HG02571 (cell line): ENCODE data around the gene DENND4C.
"Not testable (repeated sequence)": the region's sequence is repeated elsewhere in the genome, so short reads cannot be mapped to it uniquely, and the experiment has no call there.

ENCODE experiments used
- ATAC-seq: cut with Tn5 transposase; IDR thresholded peaks from one replicate; pipeline ENCODE4 v1.9.1; 2021; ENCODE audit warnings: mild to moderate bottlenecking, moderate library complexity; ENCODE audit not compliant: unreplicated experiment

DENND4C gene

DNA sequence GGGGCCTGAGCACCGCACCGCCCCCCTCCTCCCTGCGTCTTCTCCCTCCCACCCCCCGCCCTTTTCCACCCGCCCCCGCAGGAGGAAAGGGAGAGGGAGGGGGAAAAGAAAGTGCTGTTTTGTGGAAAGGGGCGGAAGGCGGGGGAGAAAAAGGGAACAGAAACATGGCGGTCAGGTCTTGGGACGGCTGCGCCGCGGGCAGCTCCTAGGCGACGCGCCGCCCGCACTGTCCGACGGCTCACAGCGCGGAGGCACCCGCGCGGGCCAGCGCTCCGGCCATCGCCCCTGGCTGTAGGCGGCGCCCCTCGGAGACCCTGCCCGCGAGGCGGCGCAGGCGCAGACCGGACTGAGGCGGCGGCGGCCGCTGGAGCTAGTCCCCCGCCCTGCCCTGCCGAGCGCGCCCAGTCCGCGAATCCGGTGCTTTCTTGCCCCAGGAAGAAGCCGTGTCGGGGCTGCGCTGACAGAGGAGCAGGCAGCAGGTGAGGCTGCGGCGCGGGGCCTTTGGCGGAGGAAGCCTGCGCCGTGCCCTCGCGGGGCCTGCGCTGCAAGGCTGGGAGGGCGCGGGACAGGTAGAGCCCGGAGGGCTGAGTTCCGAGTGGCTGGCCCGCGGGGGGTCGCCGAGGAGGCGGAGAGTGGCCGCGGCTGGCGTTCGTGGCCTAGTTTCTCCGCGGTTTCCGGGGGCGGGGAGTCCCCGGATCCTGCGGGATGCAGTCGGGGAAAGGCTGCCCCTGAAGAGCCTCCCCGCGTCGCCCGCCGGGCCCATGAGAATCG lies at the start of gene DENND4C:
Gene DENND4C, plus strand, starts transcription at position 339 of the 771 bp plus-strand sequence. CDS start 45,482 bp downstream, outside the sequence.
- peak; percentile 72 for ATAC-seq

DNA sequence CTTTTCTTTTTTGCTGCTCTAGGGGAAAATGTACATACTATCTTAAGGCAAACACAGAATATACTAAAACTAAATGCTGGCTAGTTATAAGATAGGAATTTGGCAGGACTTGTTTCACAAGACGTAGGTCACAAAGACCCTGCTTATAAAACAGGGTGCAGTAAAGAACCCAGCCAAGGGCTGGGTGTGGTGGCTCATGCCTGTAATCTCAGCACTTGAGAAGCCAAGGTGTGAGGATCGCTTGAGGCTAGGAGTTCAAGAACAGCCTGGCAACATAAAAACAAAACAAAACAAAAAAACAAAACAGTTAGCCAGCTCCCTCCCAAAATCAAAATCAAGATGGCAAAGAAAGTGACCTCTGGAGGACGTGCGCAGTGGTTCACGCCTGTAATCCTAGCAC lies 49.5 kb upstream of the DENND4C start:
- no peak for ATAC-seq

- ATAC-seq, result no peak
Observed at GRCh38 chr9:19181561-19181960, 48.9 kb upstream of the DENND4C start.

GRCh38 chr9:19184144-19184917 lies 46.2 kb upstream of the DENND4C start:
- ATAC-seq, result peak; percentile 99

DNA sequence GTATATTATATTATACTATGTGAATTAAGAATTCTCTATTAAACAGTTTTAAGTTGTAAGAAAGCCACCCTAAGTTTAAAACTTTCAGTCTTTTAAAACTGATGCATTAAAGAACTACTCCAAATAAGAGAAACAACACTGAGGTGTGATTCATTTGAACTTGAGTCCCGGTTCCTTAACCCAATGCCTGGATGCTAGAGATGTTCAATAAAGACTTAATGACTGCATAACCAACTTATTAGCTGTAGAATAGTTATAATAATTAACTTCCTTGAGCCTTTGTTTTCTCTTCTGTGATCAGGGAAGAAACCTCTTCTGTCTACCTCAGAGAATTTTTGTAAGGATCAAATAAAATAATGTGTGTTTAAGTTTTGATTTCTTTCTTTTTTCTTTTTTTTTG lies 45.3 kb upstream of the DENND4C start:
- ATAC-seq, result no peak

DNA sequence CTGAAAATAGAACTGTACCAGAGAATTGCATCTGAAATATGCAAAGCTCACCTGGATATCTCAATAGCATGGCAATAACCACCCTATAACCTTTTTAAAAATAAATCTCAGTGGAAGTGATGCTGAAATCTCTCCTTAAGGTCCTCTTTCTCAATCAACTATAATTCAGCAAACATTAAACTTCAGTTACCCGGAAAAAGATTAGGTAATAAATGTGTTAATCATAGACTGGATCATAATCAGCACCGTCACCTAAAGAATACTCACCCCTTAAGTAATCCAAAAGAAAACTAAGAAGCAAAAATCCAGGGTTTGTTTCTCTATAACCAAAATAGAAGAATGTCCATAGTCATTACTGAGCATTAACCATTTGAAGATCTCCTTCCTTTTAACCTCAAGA lies 44.3 kb upstream of the DENND4C start:
- no peak for ATAC-seq

DNA sequence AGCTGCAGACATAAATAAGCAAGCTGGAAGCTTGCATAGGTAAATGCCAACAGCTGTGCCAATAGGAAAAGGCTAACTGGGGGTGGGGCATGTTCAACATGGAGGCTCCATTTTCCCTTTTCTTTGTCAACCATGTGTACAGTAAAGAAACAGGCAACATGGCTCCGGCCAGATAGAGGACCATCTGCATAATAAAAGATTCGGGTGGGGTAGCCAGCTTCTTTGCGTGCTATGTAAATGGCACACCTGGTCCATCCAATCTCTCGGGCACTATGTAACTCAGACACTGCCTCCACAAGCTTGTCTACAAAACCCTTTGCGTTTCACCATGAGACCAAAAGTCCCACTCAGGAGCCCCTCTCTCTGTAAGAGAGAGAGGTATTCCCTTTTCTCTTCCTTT lies 41.7 kb upstream of the DENND4C start:
- ATAC-seq, result no peak

- no peak for ATAC-seq
Observed at GRCh38 chr9:19192202-19193028, 38.1 kb upstream of the DENND4C start.

GRCh38 chr9:19193029-19193324 lies 37.5 kb upstream of the DENND4C start:
- no peak for ATAC-seq

DNA sequence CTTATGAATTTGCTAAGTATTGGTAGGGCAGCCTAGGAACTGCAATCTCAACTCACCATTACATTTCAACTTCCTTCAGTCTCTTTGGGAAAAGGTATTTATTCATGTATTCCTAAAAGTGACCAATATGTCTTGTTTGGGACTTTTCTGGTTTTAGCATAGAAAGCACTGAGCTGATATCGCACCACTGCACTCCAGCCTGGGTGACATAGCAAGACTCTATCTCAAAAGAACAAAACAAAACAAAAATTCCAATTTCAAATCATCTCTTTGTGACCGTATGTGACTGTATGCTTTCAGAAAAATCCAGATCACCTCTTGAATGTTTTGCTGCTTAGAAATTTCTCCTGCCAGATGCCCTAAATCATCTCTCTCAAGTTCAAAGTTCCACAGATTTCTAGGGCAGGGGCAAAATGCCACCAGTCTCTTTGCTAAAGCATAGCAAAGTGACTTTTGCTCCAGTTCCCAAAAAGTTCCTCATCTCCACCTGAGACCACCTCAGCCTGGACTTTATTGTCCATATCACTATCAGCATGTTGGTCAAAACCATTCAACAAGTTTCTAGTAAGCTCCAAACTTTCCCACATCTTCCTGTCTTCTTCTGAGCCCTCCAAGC lies 37.0 kb upstream of the DENND4C start:
- not testable (repeated sequence) for ATAC-seq

GRCh38 chr9:19198406-19198805 lies 32.1 kb upstream of the DENND4C start:
- no peak for ATAC-seq

- no peak for ATAC-seq
Observed at GRCh38 chr9:19199012-19199411, 31.5 kb upstream of the DENND4C start.

DNA sequence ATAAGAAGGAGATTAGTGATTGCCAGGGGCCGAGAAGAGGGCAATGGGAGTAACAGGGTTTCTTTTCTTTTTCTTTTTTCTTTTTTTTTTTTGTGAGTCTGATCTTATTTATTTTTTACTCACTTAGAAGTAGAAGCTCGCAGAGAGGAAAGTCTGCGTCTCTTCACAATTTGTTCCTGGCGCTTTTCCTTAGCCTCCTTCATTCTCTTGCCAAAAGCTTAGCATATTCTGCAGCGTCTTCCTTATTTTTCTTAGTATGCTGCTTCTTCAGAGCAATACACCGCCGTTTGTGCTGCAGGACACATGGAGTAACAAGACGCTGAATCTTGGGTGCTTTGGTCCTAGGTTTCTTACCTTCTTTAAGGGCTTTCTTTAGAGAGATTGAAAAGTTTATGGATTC lies 30.3 kb upstream of the DENND4C start:
- ATAC-seq, result no peak

DNA sequence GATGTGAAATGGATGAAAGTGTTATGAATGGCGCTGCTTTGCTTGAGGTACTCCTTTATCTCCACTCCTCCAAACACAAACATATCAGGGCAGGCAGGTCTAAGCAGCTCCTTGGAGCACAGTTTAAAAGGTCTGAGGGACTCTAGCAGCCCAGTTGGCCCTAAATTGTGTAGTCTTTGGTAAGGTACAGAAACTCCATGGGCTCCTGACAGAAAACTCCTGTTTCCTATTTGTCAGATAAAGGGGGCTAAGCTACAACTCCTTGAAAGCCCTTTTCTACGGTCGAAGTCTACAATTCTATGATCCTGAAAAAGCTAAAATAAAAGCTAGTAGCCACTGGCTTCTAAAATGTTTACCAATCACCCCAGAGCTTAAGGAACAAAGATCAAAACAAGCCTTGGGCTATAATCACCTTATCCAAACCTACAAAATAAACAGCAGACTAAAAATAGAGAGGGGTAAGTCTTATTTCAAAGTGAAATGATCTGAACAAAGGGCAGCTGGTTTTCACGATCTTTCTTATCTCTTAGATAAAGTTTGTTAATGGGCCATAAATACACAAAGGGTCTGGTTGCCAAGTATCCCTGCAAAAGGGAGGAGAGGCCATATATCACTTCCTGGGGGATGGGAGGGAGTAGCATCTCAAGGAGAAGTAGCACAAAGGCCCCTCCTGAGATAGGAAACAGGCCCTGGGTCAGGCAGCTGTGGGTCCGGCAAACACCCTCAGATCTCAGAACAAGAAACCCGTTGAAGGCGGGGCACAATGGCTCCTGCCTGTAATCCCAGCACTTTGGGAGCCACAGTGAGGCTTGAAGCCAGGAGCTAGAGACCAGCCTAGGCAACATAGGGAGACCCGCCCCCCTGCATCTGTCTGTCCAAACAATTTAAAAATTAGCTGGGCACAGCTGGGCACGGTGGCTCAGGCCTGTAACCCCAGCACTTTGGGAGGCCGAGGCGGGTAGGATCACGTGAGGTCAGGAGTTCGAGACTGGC lies 28.3 kb upstream of the DENND4C start:
- no peak for ATAC-seq

GRCh38 chr9:19203058-19203457 lies 27.4 kb upstream of the DENND4C start:
- ATAC-seq, result no peak

GRCh38 chr9:19208653-19209052 lies 21.8 kb upstream of the DENND4C start:
- no peak for ATAC-seq

GRCh38 chr9:19209188-19209587 lies 21.3 kb upstream of the DENND4C start:
- no peak for ATAC-seq

DNA sequence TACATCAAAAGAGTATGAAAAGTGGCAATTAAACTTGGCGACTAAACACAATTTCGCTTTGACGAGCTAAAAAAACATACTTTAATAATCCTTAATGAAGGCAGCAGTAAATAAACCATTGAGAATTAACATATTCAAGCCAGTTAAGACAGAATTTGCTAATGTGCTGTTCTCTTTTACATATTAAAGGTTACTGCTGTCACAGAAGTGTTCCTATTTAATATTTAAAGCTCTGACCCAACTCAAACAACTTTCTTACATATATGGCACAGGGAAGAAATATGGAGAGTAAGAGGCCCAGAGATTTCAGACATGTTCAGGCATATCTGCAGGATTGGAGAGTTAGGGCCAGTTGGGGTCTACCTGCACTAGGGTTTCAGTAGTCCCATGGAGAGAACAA lies 16.7 kb upstream of the DENND4C start:
- ATAC-seq, result no peak

DNA sequence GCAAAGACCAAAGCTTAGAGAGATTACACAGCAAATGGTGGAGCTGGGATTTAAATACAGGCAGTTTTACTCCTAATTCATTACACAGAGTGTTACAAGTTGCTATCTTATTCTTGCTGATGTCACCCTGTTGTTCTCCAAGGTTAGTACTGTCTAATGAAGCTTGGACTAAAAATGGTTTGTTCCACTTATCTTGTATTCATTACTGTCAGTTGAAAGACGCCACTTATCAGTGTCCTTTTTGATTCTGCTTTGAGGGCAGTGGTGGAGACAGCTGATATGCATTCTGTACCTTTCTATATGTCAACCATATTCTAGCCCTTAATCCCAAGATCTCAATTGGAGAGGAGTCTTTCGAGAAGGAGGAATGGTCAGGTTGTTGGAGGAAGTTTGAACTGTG lies 14.0 kb upstream of the DENND4C start:
- no peak for ATAC-seq

- no peak for ATAC-seq
Observed at GRCh38 chr9:19221326-19221725, 9.2 kb upstream of the DENND4C start.
